Pancreas (tissue), 10 donors: ENCODE data around the gene QKI. TPM values are rescaled to one million over a fixed set of nuclear protein-coding genes. Genes with fewer than 3 reads are reported as not detected.

Experiments
- ATAC-seq, 4 donors: fragments of 200-7000 bp; cut with Tn5 transposase; one replicate each; pipeline versions ENCODE4 v1.8.0 to v1.9.1; 2020; ENCODE audit warnings: mild to moderate bottlenecking in 4 of 4, moderate library complexity in 4 of 4
- DNase-seq, 6 donors: peaks; one replicate each; pipeline ENCODE4 v3.0.0-alpha.2; 2020
- FAIRE-seq: peaks from 2 replicates; lab custom pipeline; 2012; peaks lifted over from hg19 to GRCh38; lab: Jason Lieb, UNC
- H3K27ac ChIP-seq, 4 donors: fragments of 200-600 bp; sonication (generic); 1 replicate in 3 of 4; 2 replicates in 1 of 4; pipeline versions ENCODE4 v1.5.0 to v1.8.0; 2020
- H3K27me3 ChIP-seq, 4 donors: fragments of 200-600 bp; one replicate each; pipeline ENCODE4 v1.8.0; 2021
- H3K36me3 ChIP-seq, 3 donors: fragments of 200-600 bp; sonication (generic) in 1 of 3; one replicate each; pipeline versions ENCODE4 v1.5.0 to v1.8.0; 2020 to 2021
- H3K4me1 ChIP-seq, 3 donors: fragments of 200-600 bp; one replicate each; pipeline ENCODE4 v1.8.0; 2021
- H3K4me3 ChIP-seq, 4 donors: fragments of 200-600 bp; sonication (generic) in 2 of 4; one replicate each; pipeline versions ENCODE4 v1.5.0 to v1.8.0; 2020 to 2021
- H3K9me3 ChIP-seq, 4 donors: fragments of 200-600 bp; one replicate each; pipeline ENCODE4 v1.8.0; 2021
- CTCF ChIP-seq, 4 donors: fragments of 200-600 bp; sonication (generic) in 3 of 4; IDR thresholded peaks; one replicate each; pipeline versions ENCODE4 v1.5.0 to v1.8.0; 2021; ENCODE audit warnings: antibody characterized with exemption in 4 of 4
- WGBS, 2 donors: extraction: QIAGEN DNeasy Blood & Tissue Kit; methylation state at CpG; one replicate each; pipeline ENCODE4 v1.1.7; 2013; 5-methylcytosine and 5-hydroxymethylcytosine counted together
- intact Hi-C, 3 donors: fragments of 100-400 bp; cut with DNase I; formaldehyde crosslinking; loops; one replicate each; pipeline versions ENCODE4 v1.11.1 to v1.14.2; 2022
- polyA plus RNA-seq, 2 donors: library from polyadenylated mRNA; stranded (reverse); fragments of 200-250 nt; gene quantifications; one replicate each; pipeline ENCODE4 v1.2.3, GENCODE V29; 2013
- total RNA-seq, 6 donors: library from RNA; stranded (reverse); fragmentation: NEBNext Ultra II Directional in 4 of 6; extraction: Animal tissue kit (Norgen Biotek cat#: 25700) in 4 of 6; gene quantifications; one replicate each; pipeline versions ENCODE4 v1.2.1 to v1.2.4, GENCODE V29; 2021 to 2023
- donor health status: healthy with polysubstance abuse.
- donor health status: DM: no; HTN: no; CAD: no; lungs with moderate emphysema.
- donor health status: DM: no; HTN: no; CAD: no.
- donor health status: control.
- donor health status: control.
- donor health status: Bipolar disorder and iron deficiency.
- donor health status: DM: yes; HTN: yes; CAD: no.
- donor health status: DM: no; HTN: no; CAD: no.
- donor health status: DM: no; HTN: no; CAD: no.
- donor health status: DM: yes; HTN: yes; CAD: no.

Gene QKI
- total RNA-seq: 10 to 100 TPM; 18.0 to 52.6 (median 26.5) TPM
- polyA plus RNA-seq: 10 to 100 TPM in 1 of 2 donors, 1 to 10 TPM in 1; 9.0 to 12.0 TPM

GRCh38 chr6:163414117-163414945, at the start of gene QKI:
QKI (plus strand) TSS chr6:163414718; CDS start chr6:163415194, 476 bp downstream.
- H3K4me3 ChIP-seq: peak within 1 kb of the TSS; percentile 70 to 89 (median 86)
- ATAC-seq (peak; percentile 35 to 51 (median 45)), DNase-seq (peak; percentile 81 to 93 (median 88)), FAIRE-seq (no peak)
- peaks cover 0 to 21% (median 14%) of the 10 kb centered on the region in 3 donors for H3K4me1 ChIP-seq
- peak within 1 kb of the TSS; percentile 94 to 100 (median 100) for H3K27ac ChIP-seq
- H3K27me3 ChIP-seq: no peaks in the 10 kb centered on the region
- intact Hi-C loops: no loop called here
- 0 to 2% methylated on average over 11 to 127 of the region's 127 CpGs for WGBS, 2 donors
- no peak for TF ChIP-seq CTCF (IDR thresholded peaks at IDR 0.05)
- H3K36me3 ChIP-seq: no peaks in the 10 kb centered on the region
- no peaks in the 10 kb centered on the region for H3K9me3 ChIP-seq

- Histone ChIP-seq H3K27ac (no peak overlapping the region), H3K4me3 (no peak overlapping the region), H3K27me3 (no peaks in the 10 kb centered on the region), H3K36me3 (no peaks in the 10 kb centered on the region), H3K4me1 (peaks cover 0 to 4% (median 0%) of the 10 kb centered on the region in 3 donors), H3K9me3 (no peaks in the 10 kb centered on the region)
- DNase-seq (no peak), FAIRE-seq (no peak), ATAC-seq (no peak)
- intact Hi-C loops: no loop called here
- no peak for TF ChIP-seq CTCF (IDR thresholded peaks at IDR 0.05)
- WGBS, 2 donors: 94 to 96% methylated on average over 5 of the region's 5 CpGs
These were observed 48.2 kb upstream of the QKI start for GRCh38 chr6:163366288-163366687.

DNA sequence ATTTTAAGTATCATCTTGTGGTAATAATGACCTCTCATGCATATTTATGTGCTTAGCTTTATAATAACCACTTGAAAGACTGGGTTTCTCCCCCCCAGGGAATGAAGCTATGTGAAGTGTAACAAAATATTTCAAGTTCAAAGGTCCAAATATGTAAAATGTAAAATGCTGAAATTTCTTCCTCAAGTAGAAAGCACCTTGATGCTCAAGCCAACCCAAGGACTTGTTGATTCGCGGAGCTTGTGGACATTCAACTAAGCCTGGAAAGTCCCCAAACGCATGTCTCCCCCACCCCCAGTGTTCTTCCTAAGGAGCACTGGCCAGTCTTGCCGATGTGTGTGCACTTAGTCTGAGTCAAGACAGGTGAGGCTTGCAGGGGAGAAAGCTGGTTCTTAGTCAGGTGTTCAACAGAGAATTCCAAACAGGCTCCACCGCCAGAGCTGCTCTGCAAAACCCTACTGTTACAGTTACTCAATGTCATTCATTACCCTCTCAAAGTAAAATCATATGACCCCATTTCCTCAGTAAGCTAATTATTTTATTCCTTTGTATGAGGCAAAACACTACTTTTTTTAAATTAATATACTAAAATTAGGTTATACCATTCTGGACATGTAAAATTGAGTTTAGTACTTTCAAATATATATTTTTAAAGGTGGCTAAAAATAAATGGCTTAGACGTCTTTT, 46.9 kb upstream of the QKI start:
- no peak for TF ChIP-seq CTCF (IDR thresholded peaks at IDR 0.05)
- no peaks in the 10 kb centered on the region for H3K36me3 ChIP-seq
- no peak overlapping the region for H3K4me3 ChIP-seq
- no peak for ATAC-seq
- H3K4me1 ChIP-seq: peaks cover 0 to 4% (median 0%) of the 10 kb centered on the region in 3 donors
- no peaks in the 10 kb centered on the region for H3K9me3 ChIP-seq
- WGBS, 2 donors: 71 to 82% methylated on average over 6 of the region's 6 CpGs
- H3K27me3 ChIP-seq: no peaks in the 10 kb centered on the region
- FAIRE-seq: no peak
- intact Hi-C loops: no loop called here
- no peak for DNase-seq
- H3K27ac ChIP-seq: no peak overlapping the region

GRCh38 chr6:163369141-163369540, 45.4 kb upstream of the QKI start:
- ATAC-seq: no peak
- Histone ChIP-seq H3K4me3 (no peak overlapping the region), H3K9me3 (no peaks in the 10 kb centered on the region), H3K4me1 (peaks cover 0 to 4% (median 0%) of the 10 kb centered on the region in 3 donors), H3K27me3 (no peaks in the 10 kb centered on the region), H3K36me3 (no peaks in the 10 kb centered on the region), H3K27ac (no peak overlapping the region)
- TF ChIP-seq CTCF (IDR thresholded peaks at IDR 0.05): no peak
- intact Hi-C loops: no loop called here
- DNase-seq: no peak
- WGBS, 2 donors: 95 to 100% methylated on average over 1 of the region's 1 CpG
- no peak for FAIRE-seq
